ENCODE measurements around the gene LIME1. TPM values are rescaled to one million over a fixed set of nuclear protein-coding genes. Genes with fewer than 3 reads are reported as not detected.

Gene LIME1
- total RNA-seq, 1 experiment from 2014 or later: 4.5 TPM

- no peak for ATAC-seq
- H3K9me3 Mint-ChIP-seq: peaks cover 10% of the 10 kb centered on the region; the same call in 1 of the 2 replicates
- CTCF ChIA-PET: interaction anchor here (1.1 kb wide), 1 partner anchor 17 kb away, joined by 3 read pairs; no protein-coding TSS in a partner anchor
- TF ChIP-seq, protein P1, sequence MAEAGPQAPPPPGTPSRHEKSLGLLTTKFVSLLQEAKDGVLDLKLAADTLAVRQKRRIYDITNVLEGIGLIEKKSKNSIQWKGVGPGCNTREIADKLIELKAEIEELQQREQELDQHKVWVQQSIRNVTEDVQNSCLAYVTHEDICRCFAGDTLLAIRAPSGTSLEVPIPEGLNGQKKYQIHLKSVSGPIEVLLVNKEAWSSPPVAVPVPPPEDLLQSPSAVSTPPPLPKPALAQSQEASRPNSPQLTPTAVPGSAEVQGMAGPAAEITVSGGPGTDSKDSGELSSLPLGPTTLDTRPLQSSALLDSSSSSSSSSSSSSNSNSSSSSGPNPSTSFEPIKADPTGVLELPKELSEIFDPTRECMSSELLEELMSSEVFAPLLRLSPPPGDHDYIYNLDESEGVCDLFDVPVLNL (CRISPR knock-in tag; IDR thresholded peaks at IDR 0.05; ENCODE audit: borderline replicate concordance, low read depth): no peak
- TF ChIP-seq, protein P2, sequence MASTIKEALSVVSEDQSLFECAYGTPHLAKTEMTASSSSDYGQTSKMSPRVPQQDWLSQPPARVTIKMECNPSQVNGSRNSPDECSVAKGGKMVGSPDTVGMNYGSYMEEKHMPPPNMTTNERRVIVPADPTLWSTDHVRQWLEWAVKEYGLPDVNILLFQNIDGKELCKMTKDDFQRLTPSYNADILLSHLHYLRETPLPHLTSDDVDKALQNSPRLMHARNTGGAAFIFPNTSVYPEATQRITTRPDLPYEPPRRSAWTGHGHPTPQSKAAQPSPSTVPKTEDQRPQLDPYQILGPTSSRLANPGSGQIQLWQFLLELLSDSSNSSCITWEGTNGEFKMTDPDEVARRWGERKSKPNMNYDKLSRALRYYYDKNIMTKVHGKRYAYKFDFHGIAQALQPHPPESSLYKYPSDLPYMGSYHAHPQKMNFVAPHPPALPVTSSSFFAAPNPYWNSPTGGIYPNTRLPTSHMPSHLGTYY (CRISPR knock-in tag; IDR thresholded peaks at IDR 0.05): no peak
- TF ChIP-seq GRHL2 (CRISPR knock-in tag; IDR thresholded peaks at IDR 0.05; ENCODE audit: insufficient replicate concordance, severe bottlenecking): no peak
- TF ChIP-seq GTF2I (CRISPR knock-in tag; conservative IDR thresholded peaks at IDR 0.05): no peak
- H3K4me3 Mint-ChIP-seq: no peak overlapping the region
- H3K27ac Mint-ChIP-seq: no peak overlapping the region
- 0 out of 2 replicates have a peak, but pooled peaks cover under 1% of the 10 kb centered on the region for H3K4me1 Mint-ChIP-seq
- no peak for DNase-seq (ENCODE audit: low spot score)
- H3K36me3 Mint-ChIP-seq: peaks cover 7% of the 10 kb centered on the region; the same call in 1 of the 2 replicates
- POLR2A ChIA-PET: no interaction called here
- no peaks in the 10 kb centered on the region for H3K27me3 Mint-ChIP-seq (ENCODE audit: low read depth)
These were observed 21.7 kb downstream of the LIME1 start for GRCh38 chr20:63758152-63758551.

DNA sequence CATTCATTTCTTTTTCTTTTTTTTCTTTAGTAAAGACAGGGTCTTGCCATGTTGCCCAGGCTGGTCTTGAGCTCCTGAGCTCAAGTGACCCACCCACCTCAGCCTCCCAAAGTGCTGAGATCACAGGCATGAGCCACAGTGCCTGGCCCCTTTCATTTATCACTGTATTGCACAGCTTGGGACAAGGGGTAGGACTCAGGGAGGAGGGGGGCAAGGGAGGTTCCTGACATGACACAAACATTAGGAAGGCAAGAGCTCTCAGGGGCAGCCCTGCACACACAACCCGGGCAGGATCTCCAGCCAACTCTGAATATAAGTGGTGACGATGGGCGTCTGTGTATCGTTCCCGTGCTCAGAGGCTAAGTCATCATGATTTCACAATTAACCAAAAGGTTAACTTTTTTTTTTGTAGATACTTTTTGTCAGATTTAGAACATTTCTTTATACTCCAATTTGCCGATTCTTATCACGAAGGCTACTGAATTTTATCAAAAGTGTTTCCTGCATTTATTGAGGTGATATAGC, 23.0 kb downstream of the LIME1 start:
- DNase-seq (ENCODE audit: low spot score) (no peak), ATAC-seq (no peak)
- no peaks in the 10 kb centered on the region for H3K27me3 Mint-ChIP-seq (ENCODE audit: low read depth)
- H3K4me3 Mint-ChIP-seq: no peak overlapping the region
- H3K27ac Mint-ChIP-seq: no peak overlapping the region
- H3K4me1 Mint-ChIP-seq: no peaks in the 10 kb centered on the region
- H3K9me3 Mint-ChIP-seq: peaks cover 10% of the 10 kb centered on the region; the same call in 1 of the 2 replicates
- peaks cover 7% of the 10 kb centered on the region; the same call in 1 of the 2 replicates for H3K36me3 Mint-ChIP-seq
- ChIA-PET CTCF (interaction anchor here (1.9 kb wide), 1 partner anchor 16 kb away, joined by 8 read pairs; no protein-coding TSS in a partner anchor), POLR2A (no interaction called here)
- TF ChIP-seq KAT7 (CRISPR knock-in tag; IDR thresholded peaks at IDR 0.05; ENCODE audit: borderline replicate concordance): no peak
- TF ChIP-seq HMGA2 (CRISPR knock-in tag; IDR thresholded peaks at IDR 0.05): no peak
- TF ChIP-seq TP53 (CRISPR knock-in tag; IDR thresholded peaks at IDR 0.05): no peak
- no peak for TF ChIP-seq TCF7 (CRISPR knock-in tag; IDR thresholded peaks at IDR 0.05; ENCODE audit: low read depth)
- TF ChIP-seq, protein P1 (CRISPR knock-in tag; IDR thresholded peaks at IDR 0.05; ENCODE audit: borderline replicate concordance, low read depth): no peak
- TF ChIP-seq ZNF423 (CRISPR knock-in tag; IDR thresholded peaks at IDR 0.05): no peak
- TF ChIP-seq, protein P2 (CRISPR knock-in tag; IDR thresholded peaks at IDR 0.05): no peak
- no peak for TF ChIP-seq OVOL2 (CRISPR knock-in tag; IDR thresholded peaks at IDR 0.05; ENCODE audit: borderline replicate concordance)
- TF ChIP-seq, protein P3, sequence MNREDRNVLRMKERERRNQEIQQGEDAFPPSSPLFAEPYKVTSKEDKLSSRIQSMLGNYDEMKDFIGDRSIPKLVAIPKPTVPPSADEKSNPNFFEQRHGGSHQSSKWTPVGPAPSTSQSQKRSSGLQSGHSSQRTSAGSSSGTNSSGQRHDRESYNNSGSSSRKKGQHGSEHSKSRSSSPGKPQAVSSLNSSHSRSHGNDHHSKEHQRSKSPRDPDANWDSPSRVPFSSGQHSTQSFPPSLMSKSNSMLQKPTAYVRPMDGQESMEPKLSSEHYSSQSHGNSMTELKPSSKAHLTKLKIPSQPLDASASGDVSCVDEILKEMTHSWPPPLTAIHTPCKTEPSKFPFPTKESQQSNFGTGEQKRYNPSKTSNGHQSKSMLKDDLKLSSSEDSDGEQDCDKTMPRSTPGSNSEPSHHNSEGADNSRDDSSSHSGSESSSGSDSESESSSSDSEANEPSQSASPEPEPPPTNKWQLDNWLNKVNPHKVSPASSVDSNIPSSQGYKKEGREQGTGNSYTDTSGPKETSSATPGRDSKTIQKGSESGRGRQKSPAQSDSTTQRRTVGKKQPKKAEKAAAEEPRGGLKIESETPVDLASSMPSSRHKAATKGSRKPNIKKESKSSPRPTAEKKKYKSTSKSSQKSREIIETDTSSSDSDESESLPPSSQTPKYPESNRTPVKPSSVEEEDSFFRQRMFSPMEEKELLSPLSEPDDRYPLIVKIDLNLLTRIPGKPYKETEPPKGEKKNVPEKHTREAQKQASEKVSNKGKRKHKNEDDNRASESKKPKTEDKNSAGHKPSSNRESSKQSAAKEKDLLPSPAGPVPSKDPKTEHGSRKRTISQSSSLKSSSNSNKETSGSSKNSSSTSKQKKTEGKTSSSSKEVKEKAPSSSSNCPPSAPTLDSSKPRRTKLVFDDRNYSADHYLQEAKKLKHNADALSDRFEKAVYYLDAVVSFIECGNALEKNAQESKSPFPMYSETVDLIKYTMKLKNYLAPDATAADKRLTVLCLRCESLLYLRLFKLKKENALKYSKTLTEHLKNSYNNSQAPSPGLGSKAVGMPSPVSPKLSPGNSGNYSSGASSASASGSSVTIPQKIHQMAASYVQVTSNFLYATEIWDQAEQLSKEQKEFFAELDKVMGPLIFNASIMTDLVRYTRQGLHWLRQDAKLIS (CRISPR knock-in tag; IDR thresholded peaks at IDR 0.05; ENCODE audit: borderline replicate concordance): no peak
- TF ChIP-seq, protein P4, sequence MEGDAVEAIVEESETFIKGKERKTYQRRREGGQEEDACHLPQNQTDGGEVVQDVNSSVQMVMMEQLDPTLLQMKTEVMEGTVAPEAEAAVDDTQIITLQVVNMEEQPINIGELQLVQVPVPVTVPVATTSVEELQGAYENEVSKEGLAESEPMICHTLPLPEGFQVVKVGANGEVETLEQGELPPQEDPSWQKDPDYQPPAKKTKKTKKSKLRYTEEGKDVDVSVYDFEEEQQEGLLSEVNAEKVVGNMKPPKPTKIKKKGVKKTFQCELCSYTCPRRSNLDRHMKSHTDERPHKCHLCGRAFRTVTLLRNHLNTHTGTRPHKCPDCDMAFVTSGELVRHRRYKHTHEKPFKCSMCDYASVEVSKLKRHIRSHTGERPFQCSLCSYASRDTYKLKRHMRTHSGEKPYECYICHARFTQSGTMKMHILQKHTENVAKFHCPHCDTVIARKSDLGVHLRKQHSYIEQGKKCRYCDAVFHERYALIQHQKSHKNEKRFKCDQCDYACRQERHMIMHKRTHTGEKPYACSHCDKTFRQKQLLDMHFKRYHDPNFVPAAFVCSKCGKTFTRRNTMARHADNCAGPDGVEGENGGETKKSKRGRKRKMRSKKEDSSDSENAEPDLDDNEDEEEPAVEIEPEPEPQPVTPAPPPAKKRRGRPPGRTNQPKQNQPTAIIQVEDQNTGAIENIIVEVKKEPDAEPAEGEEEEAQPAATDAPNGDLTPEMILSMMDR (IDR thresholded peaks at IDR 0.05): no peak
- TF ChIP-seq MYBL2 (CRISPR knock-in tag; IDR thresholded peaks at IDR 0.05): no peak
- no peak for TF ChIP-seq JUN (CRISPR knock-in tag; IDR thresholded peaks at IDR 0.05)
- TF ChIP-seq, protein P5, sequence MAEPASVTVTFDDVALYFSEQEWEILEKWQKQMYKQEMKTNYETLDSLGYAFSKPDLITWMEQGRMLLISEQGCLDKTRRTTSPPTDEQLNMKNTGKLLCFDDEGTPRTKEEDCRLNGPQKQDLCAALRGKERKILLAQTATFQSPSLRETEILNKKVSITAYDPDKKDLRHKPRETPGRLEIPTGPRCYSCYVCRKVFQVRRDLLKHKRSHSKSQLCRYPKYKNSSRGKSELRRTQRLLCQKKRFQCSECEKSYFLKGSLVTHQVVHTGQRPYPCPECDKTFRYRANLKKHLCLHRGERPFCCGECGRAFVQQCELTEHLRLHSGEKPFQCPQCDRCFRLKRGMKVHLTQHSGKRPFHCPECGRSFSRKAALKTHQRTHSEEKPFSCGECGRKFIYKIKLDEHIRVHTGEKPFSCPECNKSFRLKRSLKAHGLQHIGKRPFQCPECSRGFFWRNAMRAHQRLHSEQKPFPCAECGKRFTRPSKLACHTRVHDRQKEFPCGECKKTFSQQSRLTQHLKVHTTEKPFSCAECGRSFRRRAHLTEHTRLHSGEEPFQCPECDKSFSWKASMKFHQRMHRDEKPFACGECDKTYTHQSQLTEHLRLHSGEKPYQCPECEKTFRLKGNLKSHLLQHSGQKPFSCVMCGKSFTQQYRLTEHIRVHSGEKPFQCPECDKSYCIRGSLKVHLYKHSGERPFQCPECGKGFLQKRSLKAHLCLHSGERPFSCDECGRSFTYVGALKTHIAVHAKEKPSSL (CRISPR knock-in tag; conservative IDR thresholded peaks at IDR 0.05): no peak

Measured in WTC11 (cell line).